ENCODE measurements around the gene ERN1. TPM values are rescaled to one million over a fixed set of nuclear protein-coding genes. Genes with fewer than 3 reads are reported as not detected.
"Not testable (repeated sequence)": the region's sequence is repeated elsewhere in the genome, so short reads cannot be mapped to it uniquely, and the experiment has no call there.

ERN1 gene
- total RNA-seq, 1 donor, result 13.3 TPM

- TF ChIP-seq CTCF (IDR thresholded peaks at IDR 0.05; ENCODE audit: insufficient read depth, low read length), result no peak
- DNase-seq (ENCODE audit: low read depth), result peak; percentile 54
- peak overlapping the region; percentile 58 for H3K4me3 ChIP-seq (ENCODE audit: low read depth, low read length)
Measured at GRCh38 chr17:64130559-64131001, 636 bp upstream of the ERN1 start.

GRCh38 chr17:64129515-64129764 lies 504 bp downstream of the ERN1 start:
- peak overlapping the region; percentile 79 for H3K4me3 ChIP-seq (ENCODE audit: low read depth, low read length)
- no peak for DNase-seq (ENCODE audit: low read depth)
- no peak for TF ChIP-seq CTCF (IDR thresholded peaks at IDR 0.05; ENCODE audit: insufficient read depth, low read length)

DNA sequence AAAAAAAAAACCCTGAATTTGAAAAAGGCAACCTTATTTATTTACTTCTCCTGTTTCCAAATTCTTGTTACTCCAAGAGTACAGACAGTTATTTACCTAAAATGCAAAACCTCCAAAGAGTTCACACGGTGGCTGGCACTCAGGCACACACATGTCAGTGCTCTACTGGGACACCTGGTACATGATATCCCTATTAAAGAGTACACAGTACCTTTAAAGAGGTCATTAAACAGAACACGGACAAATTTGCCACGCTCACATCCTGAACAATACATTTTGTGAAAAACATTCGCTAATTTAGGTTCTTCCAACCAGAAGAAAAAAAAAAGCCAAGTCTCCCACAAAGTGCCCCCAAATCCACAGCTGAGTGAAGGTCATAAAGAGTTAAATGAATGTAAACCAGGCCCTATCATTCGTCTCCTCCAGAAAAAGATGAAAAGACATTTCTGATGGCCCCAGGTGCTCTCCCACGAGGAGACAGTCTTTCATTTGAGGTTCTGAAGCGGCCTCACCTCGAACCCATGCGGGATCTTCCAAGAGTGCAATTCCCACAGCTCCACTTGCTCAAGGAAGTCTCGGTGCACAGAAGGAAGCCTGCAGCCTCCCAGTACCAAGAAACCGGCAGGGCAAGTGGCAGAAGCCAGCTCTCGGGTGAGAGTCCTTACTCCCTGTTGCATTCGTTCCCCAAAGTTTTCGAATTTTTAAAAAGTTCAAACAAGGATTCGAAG lies 993 bp downstream of the ERN1 start:
- TF ChIP-seq CTCF (IDR thresholded peaks at IDR 0.05; ENCODE audit: insufficient read depth, low read length), result no peak
- H3K4me3 ChIP-seq (ENCODE audit: low read depth, low read length), result peak overlapping the region; percentile 79
- DNase-seq (ENCODE audit: low read depth), result peak; percentile 50

DNA sequence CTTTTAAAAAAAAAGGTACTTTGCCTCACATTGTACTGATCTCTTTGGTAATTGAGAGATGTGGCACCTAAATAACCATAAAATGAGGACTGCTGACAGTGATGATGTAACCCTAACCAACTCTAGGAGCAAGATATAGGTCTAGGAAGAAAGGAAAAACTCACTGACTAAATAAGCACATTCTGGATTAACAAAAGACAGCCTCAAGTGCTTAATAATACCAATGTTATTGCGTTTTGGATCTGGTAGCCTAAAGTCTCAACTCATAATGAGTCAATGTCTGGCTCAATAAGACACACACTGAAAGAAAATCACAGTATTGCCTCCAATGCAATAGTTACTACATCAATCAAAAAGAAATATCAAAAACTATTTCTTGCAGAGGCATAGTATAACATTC lies 3.0 kb downstream of the ERN1 start:
- peak; percentile 70 for DNase-seq (ENCODE audit: low read depth)
- no peak for TF ChIP-seq CTCF (IDR thresholded peaks at IDR 0.05; ENCODE audit: insufficient read depth, low read length)
- H3K4me3 ChIP-seq (ENCODE audit: low read depth, low read length), result peak overlapping the region; percentile 41

GRCh38 chr17:64125937-64126336 lies 4.0 kb downstream of the ERN1 start:
- H3K4me3 ChIP-seq (ENCODE audit: low read depth, low read length), result no peak overlapping the region
- peak; percentile 32 for DNase-seq (ENCODE audit: low read depth)
- no peak for TF ChIP-seq CTCF (IDR thresholded peaks at IDR 0.05; ENCODE audit: insufficient read depth, low read length)

GRCh38 chr17:64124609-64125008 lies 5.3 kb downstream of the ERN1 start:
- no peak for TF ChIP-seq CTCF (IDR thresholded peaks at IDR 0.05; ENCODE audit: insufficient read depth, low read length)
- no peak for DNase-seq (ENCODE audit: low read depth)
- no peak overlapping the region for H3K4me3 ChIP-seq (ENCODE audit: low read depth, low read length)

- no peak for TF ChIP-seq CTCF (IDR thresholded peaks at IDR 0.05; ENCODE audit: insufficient read depth, low read length)
- DNase-seq (ENCODE audit: low read depth), result no peak
Measured at GRCh38 chr17:64123114-64123513, 6.8 kb downstream of the ERN1 start.

GRCh38 chr17:64120972-64121786 lies 8.8 kb downstream of the ERN1 start:
- H3K4me3 ChIP-seq (ENCODE audit: low read depth, low read length); DNase-seq (ENCODE audit: low read depth): not testable (repeated sequence)

More at GRCh38 chr17:64123114-64123513, 6.8 kb downstream of the ERN1 start:
- H3K4me3 ChIP-seq (ENCODE audit: low read depth, low read length), result no peak overlapping the region

Measured in fibroblast of the aortic adventitia (primary cell).